Measurements from ENCODE around the gene NRXN2.

The NRXN2 gene

GRCh38 chr11:64731601-64732000, 8.6 kb upstream of the NRXN2 start:
- no peak for TF ChIP-seq EZH2phosphoT487 (IDR thresholded peaks at IDR 0.05; ENCODE audit: borderline replicate concordance)
- no peak for TF ChIP-seq CTCF (conservative IDR thresholded peaks at IDR 0.05; ENCODE audit: low read length)
- H3K4me1 ChIP-seq (ENCODE audit: insufficient read depth, low read length, poor library complexity, severe bottlenecking), result no peaks in the 10 kb centered on the region
- H3K9me2 ChIP-seq (replicated peaks; ENCODE audit: low read depth, low read length), result no peaks in the 10 kb centered on the region
- no peak overlapping the region for H2AFZ ChIP-seq (ENCODE audit: low read length)
- no peaks in the 10 kb centered on the region for H3F3A ChIP-seq (ENCODE audit: low read depth)
- no peaks in the 10 kb centered on the region for H3K27me3 ChIP-seq (ENCODE audit: insufficient read depth, low read length, poor library complexity, severe bottlenecking)
- peaks cover 18% of the 10 kb centered on the region; the same call in 1 of the 2 replicates for H3K36me3 ChIP-seq (ENCODE audit: insufficient read depth, low read length)
- H4K20me1 ChIP-seq (ENCODE audit: insufficient read depth, low read length, poor library complexity, severe bottlenecking), result no peaks in the 10 kb centered on the region
- no peak overlapping the region for H3K4me2 ChIP-seq (ENCODE audit: low read depth, low read length, poor library complexity, severe bottlenecking)
- H3K79me2 ChIP-seq (ENCODE audit: insufficient read depth, low read length), result no peaks in the 10 kb centered on the region
- no peak overlapping the region for H3K4me3 ChIP-seq (ENCODE audit: low read length, poor library complexity, severe bottlenecking)
- H3K9ac ChIP-seq (ENCODE audit: low read depth, low read length, poor library complexity, severe bottlenecking), result no peak overlapping the region
- H3K9me3 ChIP-seq (ENCODE audit: insufficient read depth, low read depth, low read length), result no peaks in the 10 kb centered on the region

- H2AFZ ChIP-seq (ENCODE audit: low read length), result no peak overlapping the region
- no peaks in the 10 kb centered on the region for H3K9me3 ChIP-seq (ENCODE audit: insufficient read depth, low read depth, low read length)
- no peaks in the 10 kb centered on the region for H3K79me2 ChIP-seq (ENCODE audit: insufficient read depth, low read length)
- no peak overlapping the region for H3K4me2 ChIP-seq (ENCODE audit: low read depth, low read length, poor library complexity, severe bottlenecking)
- no peaks in the 10 kb centered on the region for H3K27me3 ChIP-seq (ENCODE audit: insufficient read depth, low read length, poor library complexity, severe bottlenecking)
- H3K4me1 ChIP-seq (ENCODE audit: insufficient read depth, low read length, poor library complexity, severe bottlenecking), result peaks cover under 1% of the 10 kb centered on the region
- TF ChIP-seq EZH2phosphoT487 (IDR thresholded peaks at IDR 0.05; ENCODE audit: borderline replicate concordance) (no peak), CTCF (conservative IDR thresholded peaks at IDR 0.05; ENCODE audit: low read length) (no peak)
- H3K9ac ChIP-seq (ENCODE audit: low read depth, low read length, poor library complexity, severe bottlenecking), result no peak overlapping the region
- peaks cover 13% of the 10 kb centered on the region; the same call in 1 of the 2 replicates for H3K36me3 ChIP-seq (ENCODE audit: insufficient read depth, low read length)
- H3K9me2 ChIP-seq (replicated peaks; ENCODE audit: low read depth, low read length), result no peaks in the 10 kb centered on the region
- H4K20me1 ChIP-seq (ENCODE audit: insufficient read depth, low read length, poor library complexity, severe bottlenecking), result no peaks in the 10 kb centered on the region
- H3F3A ChIP-seq (ENCODE audit: low read depth), result no peaks in the 10 kb centered on the region
- H3K4me3 ChIP-seq (ENCODE audit: low read length, poor library complexity, severe bottlenecking), result no peak overlapping the region
These were observed 6.9 kb upstream of the NRXN2 start for GRCh38 chr11:64729851-64730382.

- no peak for TF ChIP-seq EZH2phosphoT487 (IDR thresholded peaks at IDR 0.05; ENCODE audit: borderline replicate concordance)
- no peak for TF ChIP-seq CTCF (conservative IDR thresholded peaks at IDR 0.05; ENCODE audit: low read length)
- H3K9me3 ChIP-seq (ENCODE audit: insufficient read depth, low read depth, low read length), result no peaks in the 10 kb centered on the region
- no peaks in the 10 kb centered on the region for H3K27me3 ChIP-seq (ENCODE audit: insufficient read depth, low read length, poor library complexity, severe bottlenecking)
- no peaks in the 10 kb centered on the region for H4K20me1 ChIP-seq (ENCODE audit: insufficient read depth, low read length, poor library complexity, severe bottlenecking)
- no peak overlapping the region for H3K4me2 ChIP-seq (ENCODE audit: low read depth, low read length, poor library complexity, severe bottlenecking)
- no peaks in the 10 kb centered on the region for H3K9me2 ChIP-seq (replicated peaks; ENCODE audit: low read depth, low read length)
- no peak overlapping the region for H2AFZ ChIP-seq (ENCODE audit: low read length)
- peaks cover 11% of the 10 kb centered on the region for H3K4me1 ChIP-seq (ENCODE audit: insufficient read depth, low read length, poor library complexity, severe bottlenecking)
- H3K4me3 ChIP-seq (ENCODE audit: low read length, poor library complexity, severe bottlenecking), result no peak overlapping the region
- H3K79me2 ChIP-seq (ENCODE audit: insufficient read depth, low read length), result no peaks in the 10 kb centered on the region
- no peak overlapping the region for H3K9ac ChIP-seq (ENCODE audit: low read depth, low read length, poor library complexity, severe bottlenecking)
- H3K36me3 ChIP-seq (ENCODE audit: insufficient read depth, low read length), result peaks cover 7% of the 10 kb centered on the region; the same call in 1 of the 2 replicates
- no peaks in the 10 kb centered on the region for H3F3A ChIP-seq (ENCODE audit: low read depth)
These were observed 5.9 kb upstream of the NRXN2 start for GRCh38 chr11:64728757-64729365.

Data from Loucy (cell line).